Large intestine (tissue), 3 donors: ENCODE measurements around the gene PPP1CC. TPM values are rescaled to one million over a fixed set of nuclear protein-coding genes. Genes with fewer than 3 reads are reported as not detected.
"Not testable (repeated sequence)": the region's sequence is repeated elsewhere in the genome, so short reads cannot be mapped to it uniquely, and the experiment has no call there.

Experiments
- DNase-seq, 2 donors: peaks; one replicate each; pipeline versions ENCODE4 v3.0.0 to v3.0.0-alpha.2; 2013
- H3K27ac ChIP-seq: one replicate; pipeline ENCODE4 v1.5.1; 2013; ENCODE audit warnings: low read length
- H3K27me3 ChIP-seq: 2 replicates; pipeline ENCODE4 v1.6.1; 2013; ENCODE audit warnings: low read length; ENCODE audit not compliant: control insufficient read depth, insufficient read depth
- H3K36me3 ChIP-seq: 2 replicates; pipeline ENCODE4 v1.6.1; 2013; ENCODE audit warnings: low read length; ENCODE audit not compliant: control insufficient read depth, insufficient read depth
- H3K4me1 ChIP-seq: one replicate; pipeline ENCODE4 v1.6.1; 2013; ENCODE audit warnings: low read length; ENCODE audit not compliant: control insufficient read depth, insufficient read depth
- H3K4me3 ChIP-seq: one replicate; pipeline ENCODE4 v1.5.1; 2013; ENCODE audit warnings: low read length
- H3K9me3 ChIP-seq: one replicate; pipeline ENCODE4 v1.6.1; 2013; ENCODE audit warnings: mild to moderate bottlenecking, low read depth, low read length, moderate library complexity; ENCODE audit not compliant: control insufficient read depth
- WGBS: methylation state at CpG from one replicate; pipeline ENCODE4 v1.1.5; 2013; ENCODE audit warnings: low lambda C conversion rate; ENCODE audit not compliant: insufficient coverage; 5-methylcytosine and 5-hydroxymethylcytosine counted together
- polyA plus RNA-seq: library from polyadenylated mRNA; unstranded; fragments of 120-200 nt; gene quantifications from one replicate; pipeline ENCODE4 v1.2.1, GENCODE V29; 2013

PPP1CC gene
- polyA plus RNA-seq, 1 donor: 190 TPM

DNA sequence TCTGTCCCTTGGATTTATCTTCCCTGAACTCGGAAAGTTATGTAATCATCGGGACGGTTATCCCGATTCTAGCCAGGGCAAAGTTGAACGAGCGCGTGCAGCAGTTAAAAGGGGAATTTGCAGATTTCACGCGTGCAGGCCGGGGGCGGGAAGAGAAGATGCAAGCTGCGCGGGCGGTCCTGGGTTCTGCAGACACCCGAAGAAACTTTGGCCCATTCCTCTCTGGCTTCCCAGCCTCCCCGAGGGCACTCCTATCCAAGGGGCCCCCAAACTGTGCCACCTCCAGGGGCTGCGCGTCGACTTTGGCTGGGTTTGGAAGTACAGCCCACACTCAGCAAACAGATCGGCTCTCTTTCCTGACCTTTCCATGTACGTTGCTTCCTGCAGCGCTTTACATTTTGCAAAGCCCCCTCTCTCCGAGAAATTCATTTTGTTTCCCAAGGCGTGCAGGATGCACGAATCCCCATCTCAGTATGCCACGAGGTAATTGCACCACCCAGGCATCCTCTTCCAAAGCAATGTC, 941 bp upstream of the PPP1CC start:
- peak overlapping the region; percentile 82 for H3K4me3 ChIP-seq
- H3K27ac ChIP-seq: no peak overlapping the region
- 17% methylated on average over 1 of the region's 26 CpGs for WGBS
- DNase-seq: peak; percentile 78 to 81
- no peaks in the 10 kb centered on the region for H3K36me3 ChIP-seq
- H3K9me3 ChIP-seq: no peaks in the 10 kb centered on the region
- no peaks in the 10 kb centered on the region for H3K27me3 ChIP-seq
- peaks cover 26% of the 10 kb centered on the region for H3K4me1 ChIP-seq

DNA sequence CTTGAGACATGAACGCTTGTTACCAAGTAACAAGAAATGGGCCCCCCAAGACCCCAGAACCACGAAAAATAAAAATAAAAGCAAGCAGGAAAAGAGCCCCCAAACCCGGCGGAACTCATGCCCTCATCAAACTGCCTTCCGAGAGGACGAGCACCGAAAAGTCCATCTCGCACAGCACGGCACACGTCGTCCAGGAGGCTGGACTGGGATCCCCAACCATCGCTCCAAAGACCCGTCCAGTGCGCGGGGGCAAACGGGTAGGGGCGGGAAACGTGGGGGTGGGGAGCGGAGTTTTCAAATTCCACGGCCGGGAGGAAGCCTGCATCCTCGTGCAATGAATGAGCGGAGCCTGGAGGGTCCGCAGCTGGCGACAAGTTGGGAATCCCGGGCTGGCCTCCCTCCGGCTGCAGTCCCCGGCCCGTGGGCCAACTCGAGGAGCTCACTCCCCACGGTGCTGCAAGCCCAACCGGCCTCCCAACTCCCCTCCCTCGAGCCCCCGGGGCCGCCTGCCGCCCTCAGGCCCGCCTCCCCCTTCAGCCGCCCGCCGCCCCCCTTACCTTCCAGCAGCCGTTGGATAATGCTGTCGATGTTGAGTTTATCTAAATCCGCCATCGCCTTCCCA, 484 bp downstream of the PPP1CC start:
- Histone ChIP-seq H3K9me3 (no peaks in the 10 kb centered on the region), H3K27ac (peak overlapping the region; percentile 64), H3K27me3 (no peaks in the 10 kb centered on the region), H3K4me1 (peaks cover 31% of the 10 kb centered on the region), H3K4me3 (peak overlapping the region; percentile 83), H3K36me3 (no peaks in the 10 kb centered on the region)
- peak in 1 of 2 donors; percentile 13 for DNase-seq
- no CpG with 5 or more reads among the region's 44 CpGs for WGBS

DNA sequence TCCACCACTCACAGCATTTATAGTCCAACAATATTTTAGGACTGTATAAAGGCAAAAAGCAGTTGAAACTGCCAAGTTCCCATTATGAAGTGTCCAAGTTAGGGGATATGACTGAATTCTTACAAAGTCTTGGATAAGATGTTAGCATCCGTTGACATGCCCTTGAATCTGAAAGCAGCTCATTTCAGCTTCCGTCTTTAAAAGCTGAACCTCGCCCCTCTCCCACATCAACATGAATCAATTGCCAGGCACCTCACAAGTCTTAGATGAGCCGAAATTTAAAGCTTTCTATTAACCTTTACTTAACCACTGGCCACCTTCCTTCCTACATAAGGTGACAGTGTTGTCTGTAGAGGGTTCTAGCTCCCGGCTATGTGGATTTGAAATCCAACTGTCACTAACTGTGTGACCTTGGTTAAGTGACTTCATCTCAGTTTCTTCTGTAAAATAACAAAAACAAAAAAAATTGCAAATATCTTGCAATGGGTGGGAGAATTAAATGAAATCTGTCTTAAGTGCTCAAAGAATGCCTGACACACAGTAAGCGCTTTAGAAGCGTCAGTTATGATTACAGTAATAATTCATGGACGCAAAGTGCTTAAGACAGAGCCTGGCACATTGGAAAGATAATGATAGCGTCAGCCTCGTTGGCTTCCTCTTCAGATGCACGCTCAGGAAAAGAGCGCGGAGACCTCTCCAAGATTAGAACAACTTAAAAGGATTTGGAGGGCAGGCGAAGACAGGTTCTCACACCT, 1.2 kb downstream of the PPP1CC start:
- Histone ChIP-seq H3K4me3 (peak overlapping the region; percentile 83), H3K27ac (peak overlapping the region; percentile 64), H3K36me3 (no peaks in the 10 kb centered on the region), H3K9me3 (no peaks in the 10 kb centered on the region), H3K4me1 (peaks cover 31% of the 10 kb centered on the region), H3K27me3 (no peaks in the 10 kb centered on the region)
- peak; percentile 7 to 46 for DNase-seq
- WGBS: 6% methylated on average over 3 of the region's 14 CpGs

DNA sequence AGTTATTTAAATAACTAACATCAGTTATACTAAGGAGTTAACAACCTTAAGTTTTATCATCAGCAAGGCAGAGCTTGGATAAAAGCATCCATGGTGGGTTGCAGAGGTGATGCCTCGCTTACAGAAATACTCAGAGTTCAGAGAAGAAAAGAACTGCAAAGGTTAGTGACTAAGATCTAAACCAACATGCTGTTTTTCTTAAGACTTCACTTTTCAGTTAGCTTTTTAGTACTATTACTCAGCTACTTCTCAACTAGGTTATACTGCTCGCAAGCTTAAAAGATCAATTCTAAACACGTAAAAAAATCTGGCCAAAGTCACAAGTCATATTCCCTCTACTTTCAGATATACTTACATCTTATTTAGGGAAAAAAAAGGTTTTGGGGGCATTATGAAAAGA, 2.8 kb downstream of the PPP1CC start:
- H3K9me3 ChIP-seq: no peaks in the 10 kb centered on the region
- H3K36me3 ChIP-seq: peaks cover 13% of the 10 kb centered on the region
- no peak overlapping the region for H3K27ac ChIP-seq
- no peak overlapping the region for H3K4me3 ChIP-seq
- peaks cover 23% of the 10 kb centered on the region for H3K4me1 ChIP-seq
- 60% methylated on average over 1 of the region's 3 CpGs for WGBS
- H3K27me3 ChIP-seq: no peaks in the 10 kb centered on the region
- no peak for DNase-seq

DNA sequence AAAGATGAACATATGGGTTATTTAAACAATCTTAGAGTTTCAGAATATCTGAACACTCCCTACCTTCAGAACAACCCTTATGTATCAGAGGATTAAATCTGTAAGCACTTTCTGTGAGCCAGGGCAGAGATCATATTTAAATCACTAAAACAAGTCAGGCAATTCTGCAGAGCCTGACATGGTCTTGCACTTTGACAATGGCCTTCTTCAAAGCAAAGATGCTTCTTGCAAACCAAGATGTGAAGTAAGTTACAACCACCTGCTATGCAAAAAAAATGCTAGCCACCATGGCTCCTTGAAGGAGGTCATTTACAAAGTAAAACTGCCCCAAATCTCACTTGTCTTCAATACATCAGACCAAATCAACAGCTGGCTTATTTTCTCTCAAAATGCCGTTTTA, 3.2 kb downstream of the PPP1CC start:
- WGBS: no CpG with 5 or more reads among the region's 1 CpG
- Histone ChIP-seq H3K4me3 (no peak overlapping the region), H3K27ac (no peak overlapping the region), H3K36me3 (peaks cover 13% of the 10 kb centered on the region), H3K9me3 (no peaks in the 10 kb centered on the region), H3K4me1 (peaks cover 20% of the 10 kb centered on the region), H3K27me3 (no peaks in the 10 kb centered on the region)
- no peak for DNase-seq

DNA sequence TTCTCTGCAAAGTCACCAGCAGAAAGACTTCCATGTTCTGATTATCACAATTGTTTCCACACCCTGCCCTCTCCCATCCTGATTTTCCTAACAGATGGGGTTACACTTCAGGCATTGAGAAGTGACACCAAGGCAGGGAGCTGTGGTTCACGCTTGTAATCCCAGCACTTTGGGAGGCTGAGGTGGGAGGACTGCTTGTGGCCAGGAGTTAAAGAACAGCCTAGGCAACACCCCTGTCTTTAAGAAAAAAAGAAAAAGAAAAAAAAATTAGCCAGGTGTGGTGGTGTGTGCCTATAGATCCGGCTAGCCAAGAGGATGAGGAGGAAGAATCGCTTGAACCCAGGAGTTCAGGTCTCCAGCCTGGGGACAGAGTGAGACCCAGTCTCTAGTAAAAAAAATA, 5.2 kb downstream of the PPP1CC start:
- WGBS: 92% methylated on average over 2 of the region's 3 CpGs
- H3K4me3 ChIP-seq: no peak overlapping the region
- no peaks in the 10 kb centered on the region for H3K9me3 ChIP-seq
- no peak for DNase-seq
- no peaks in the 10 kb centered on the region for H3K27me3 ChIP-seq
- H3K27ac ChIP-seq: no peak overlapping the region
- H3K4me1 ChIP-seq: peaks cover 20% of the 10 kb centered on the region
- peaks cover 16% of the 10 kb centered on the region for H3K36me3 ChIP-seq

DNA sequence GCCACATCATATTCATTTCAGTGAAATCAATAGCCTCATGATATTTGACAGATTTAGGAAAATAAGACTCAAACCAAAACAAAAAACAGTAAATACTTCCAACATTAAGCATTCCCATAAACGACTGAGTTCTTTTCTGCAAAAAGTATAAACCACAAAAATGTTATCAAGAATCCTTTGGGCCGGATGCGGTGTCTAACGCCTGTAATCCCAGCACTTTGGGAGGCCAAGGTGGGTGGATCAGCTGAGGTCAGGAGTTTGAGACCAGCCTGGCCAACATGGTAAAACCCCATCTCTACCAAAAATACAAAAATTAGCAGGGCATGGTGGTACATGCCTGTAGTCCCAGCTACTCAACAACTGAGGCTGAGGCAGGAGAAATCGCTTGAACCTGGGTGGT, 5.7 kb downstream of the PPP1CC start:
- not testable (repeated sequence) for H3K4me3 ChIP-seq, DNase-seq, H3K27ac ChIP-seq, H3K27me3 ChIP-seq, H3K9me3 ChIP-seq
- Histone ChIP-seq H3K4me1 (peaks cover 20% of the 10 kb centered on the region), H3K36me3 (peaks cover 16% of the 10 kb centered on the region)
- 100% methylated on average over 1 of the region's 5 CpGs for WGBS

DNA sequence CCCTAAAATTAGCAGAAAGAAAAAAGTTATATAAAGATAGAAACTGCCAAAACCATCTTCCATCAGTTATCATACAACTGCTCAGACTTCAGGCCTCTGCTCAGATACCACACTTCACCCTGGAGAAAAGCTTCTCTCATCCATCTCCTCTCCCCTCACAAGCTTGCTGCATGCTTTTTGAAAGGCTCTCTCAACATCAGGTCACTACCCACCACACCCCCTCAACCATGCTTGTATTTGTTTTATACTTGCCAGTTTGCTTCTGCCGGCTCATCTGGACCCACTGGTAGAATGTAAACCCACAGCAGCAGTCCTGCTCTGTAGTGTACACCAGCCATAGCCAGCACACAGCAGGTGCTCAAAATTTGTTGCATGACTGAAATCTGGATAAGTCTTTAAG, 8.8 kb downstream of the PPP1CC start:
- WGBS: no CpG with 5 or more reads among the region's 1 CpG
- Histone ChIP-seq H3K9me3 (no peaks in the 10 kb centered on the region), H3K4me3 (no peak overlapping the region), H3K36me3 (peaks cover 36% of the 10 kb centered on the region), H3K4me1 (peaks cover 17% of the 10 kb centered on the region), H3K27ac (no peak overlapping the region), H3K27me3 (no peaks in the 10 kb centered on the region)
- DNase-seq: no peak

DNA sequence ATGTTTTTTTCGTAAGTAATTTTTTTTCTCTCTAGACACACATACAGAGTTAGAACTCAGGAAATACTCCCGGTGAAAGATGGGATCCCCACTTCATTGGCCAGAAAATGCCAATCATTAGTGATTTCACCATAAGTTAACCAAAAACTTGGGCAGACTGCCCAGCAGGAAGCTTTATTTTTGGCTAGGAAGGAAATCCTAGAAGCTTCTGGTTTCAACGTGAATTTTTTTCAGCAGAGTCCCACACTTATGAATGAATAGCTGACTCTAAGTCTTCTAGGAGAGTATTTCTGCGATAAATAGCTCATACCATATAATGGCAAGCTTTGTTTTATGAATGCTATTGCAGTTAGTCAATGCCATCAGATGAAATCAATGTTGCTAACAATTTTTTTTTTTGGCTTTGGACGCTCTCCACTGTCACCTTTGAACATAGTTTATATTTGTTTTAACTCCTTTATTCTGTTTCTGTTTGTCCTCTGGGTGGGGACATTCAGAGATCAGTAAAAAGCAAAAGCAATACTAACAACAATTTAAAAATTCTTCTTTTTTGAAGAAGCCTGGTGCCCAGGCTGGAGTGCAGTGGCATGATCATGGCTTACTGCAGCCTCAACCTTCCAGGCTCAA, 9.5 kb downstream of the PPP1CC start:
- Histone ChIP-seq H3K27ac (no peak overlapping the region), H3K36me3 (peaks cover 43% of the 10 kb centered on the region), H3K9me3 (no peaks in the 10 kb centered on the region), H3K27me3 (no peaks in the 10 kb centered on the region), H3K4me1 (peaks cover 11% of the 10 kb centered on the region), H3K4me3 (no peak overlapping the region)
- 83% methylated on average over 2 of the region's 5 CpGs for WGBS
- DNase-seq: no peak

DNA sequence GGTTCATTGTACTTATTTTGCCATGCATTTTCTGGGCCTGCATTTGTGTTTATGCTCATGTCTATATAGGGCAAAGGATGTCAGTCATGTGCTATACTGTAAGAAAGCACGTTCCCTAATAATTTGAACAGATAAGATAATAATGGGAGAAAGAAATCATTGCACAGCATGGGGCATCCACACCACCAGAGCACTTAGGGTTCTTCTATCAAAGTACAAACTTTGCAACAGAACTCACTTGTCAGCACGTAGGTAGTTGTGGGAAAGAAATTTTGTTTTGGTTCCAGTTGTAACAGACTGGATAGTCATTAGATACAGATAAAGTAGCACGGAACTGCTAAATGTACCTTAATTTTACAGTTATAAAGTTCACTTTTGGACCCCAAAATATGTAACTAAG, 10.1 kb downstream of the PPP1CC start:
- Histone ChIP-seq H3K9me3 (no peaks in the 10 kb centered on the region), H3K27me3 (no peaks in the 10 kb centered on the region), H3K36me3 (peaks cover 46% of the 10 kb centered on the region), H3K4me3 (no peak overlapping the region), H3K27ac (no peak overlapping the region), H3K4me1 (peaks cover 10% of the 10 kb centered on the region)
- DNase-seq: peak; percentile 23 to 61
- WGBS: no CpG with 5 or more reads among the region's 3 CpGs
